Panc1 (cell line): ENCODE data around the gene PIGZ.

Experiments used
- CTCF ChIP-seq: fragments of 450-650 bp; IDR thresholded peaks from 2 replicates; pipeline ENCODE4 v1.5.1; 2017; ENCODE audit warnings: mild to moderate bottlenecking
- SIN3A ChIP-seq: IDR thresholded peaks from 2 replicates; pipeline ENCODE4 v1.6.1; 2012; ENCODE audit warnings: low read depth, mild to moderate bottlenecking, low read length, moderate library complexity, borderline replicate concordance; ENCODE audit not compliant: insufficient read depth

- TF ChIP-seq CTCF, result no peak
- TF ChIP-seq SIN3A, result no peak
These were observed 36.0 kb downstream of the PIGZ start for GRCh38 chr3:196932600-196932999.
